Measurements from ENCODE around the gene GYS1.

DNA sequence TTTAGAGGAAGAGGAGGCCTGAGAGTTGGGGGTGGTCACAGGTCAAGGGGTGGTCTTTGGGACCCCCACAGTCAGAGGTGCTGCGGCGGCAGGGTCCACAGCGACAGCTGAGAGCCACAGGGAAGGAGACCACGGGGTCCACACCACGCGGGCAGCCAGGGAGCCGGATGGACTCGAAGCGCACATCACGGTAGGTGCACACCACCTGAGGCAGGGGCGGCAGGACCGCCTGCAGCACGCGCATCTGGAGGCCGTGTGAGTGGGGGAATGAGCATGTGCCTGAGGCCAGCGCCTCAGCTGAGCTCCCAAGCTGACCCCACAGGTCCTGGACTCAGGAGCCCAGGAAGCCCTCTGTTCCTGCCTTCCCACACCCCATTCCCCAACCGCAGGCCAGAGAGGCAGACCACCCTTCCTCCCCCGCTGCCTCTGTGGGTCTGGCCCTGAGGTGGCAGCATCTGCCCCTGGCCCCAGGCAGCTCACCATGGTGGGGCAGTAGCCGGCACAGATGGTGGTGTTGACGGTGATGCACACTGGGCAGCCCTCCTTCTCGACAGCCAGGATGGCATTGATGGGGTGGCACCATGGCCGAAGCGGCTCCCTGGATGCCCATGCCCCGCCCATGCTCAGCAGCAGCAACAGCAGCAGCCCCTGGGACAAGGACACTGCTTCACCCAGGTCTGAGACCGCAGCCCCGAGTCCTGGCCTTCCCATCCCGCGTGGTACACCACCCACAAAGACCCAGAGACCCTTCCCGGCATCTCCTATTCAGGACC, 23.1 kb upstream of the GYS1 start:
- TF ChIP-seq POLR2A (IDR thresholded peaks at IDR 0.05): no peak
- TF ChIP-seq, protein P1, sequence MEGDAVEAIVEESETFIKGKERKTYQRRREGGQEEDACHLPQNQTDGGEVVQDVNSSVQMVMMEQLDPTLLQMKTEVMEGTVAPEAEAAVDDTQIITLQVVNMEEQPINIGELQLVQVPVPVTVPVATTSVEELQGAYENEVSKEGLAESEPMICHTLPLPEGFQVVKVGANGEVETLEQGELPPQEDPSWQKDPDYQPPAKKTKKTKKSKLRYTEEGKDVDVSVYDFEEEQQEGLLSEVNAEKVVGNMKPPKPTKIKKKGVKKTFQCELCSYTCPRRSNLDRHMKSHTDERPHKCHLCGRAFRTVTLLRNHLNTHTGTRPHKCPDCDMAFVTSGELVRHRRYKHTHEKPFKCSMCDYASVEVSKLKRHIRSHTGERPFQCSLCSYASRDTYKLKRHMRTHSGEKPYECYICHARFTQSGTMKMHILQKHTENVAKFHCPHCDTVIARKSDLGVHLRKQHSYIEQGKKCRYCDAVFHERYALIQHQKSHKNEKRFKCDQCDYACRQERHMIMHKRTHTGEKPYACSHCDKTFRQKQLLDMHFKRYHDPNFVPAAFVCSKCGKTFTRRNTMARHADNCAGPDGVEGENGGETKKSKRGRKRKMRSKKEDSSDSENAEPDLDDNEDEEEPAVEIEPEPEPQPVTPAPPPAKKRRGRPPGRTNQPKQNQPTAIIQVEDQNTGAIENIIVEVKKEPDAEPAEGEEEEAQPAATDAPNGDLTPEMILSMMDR (IDR thresholded peaks at IDR 0.05 in 4 of 5, conservative IDR thresholded peaks at IDR 0.05 in 1 of 5): no peak

All from gastrocnemius medialis (tissue), 4 donors.